Transverse colon (tissue), 4 donors: Measurements from ENCODE around the gene KLHL1. TPM values are rescaled to one million over a fixed set of nuclear protein-coding genes. Genes with fewer than 3 reads are reported as not detected.

Experiments used
- DNase-seq: peaks from one replicate; pipeline ENCODE4 v3.0.0-alpha.2; 2019
- H3K27ac ChIP-seq, 4 donors: fragments of 200-600 bp; sonication (generic); 2 replicates each; pipeline ENCODE4 v1.5.1; 2016 to 2018; ENCODE audit warnings: inconsistent platforms in 4 of 4
- H3K27me3 ChIP-seq: fragments of 200-600 bp; sonication (generic); 2 replicates; pipeline ENCODE4 v1.5.1; 2017; ENCODE audit warnings: inconsistent platforms
- H3K36me3 ChIP-seq, 4 donors: fragments of 200-600 bp; sonication (generic); 2 replicates each; pipeline ENCODE4 v1.5.1; 2017 to 2019; ENCODE audit warnings: inconsistent platforms in 4 of 4
- H3K4me1 ChIP-seq, 4 donors: fragments of 200-600 bp; sonication (generic); 2 replicates each; pipeline ENCODE4 v1.5.1; 2017 to 2020; ENCODE audit warnings: inconsistent platforms in 4 of 4
- H3K4me3 ChIP-seq, 4 donors: fragments of 200-600 bp; sonication (generic); 1 replicate in 1 of 4; 2 replicates in 3 of 4; pipeline versions ENCODE4 v1.5.1 to v1.6.1; 2017 to 2019; ENCODE audit warnings: inconsistent platforms in 4 of 4
- H3K9me3 ChIP-seq, 2 donors: fragments of 200-600 bp; sonication (generic); 2 replicates each; pipeline ENCODE4 v1.5.1; 2017 to 2019; ENCODE audit warnings: inconsistent platforms in 2 of 2
- EP300 ChIP-seq: sonication (generic); formaldehyde crosslinking; IDR thresholded peaks from one replicate; pipeline ENCODE4 v1.6.1; 2017; ENCODE audit warnings: antibody characterized with exemption, low read depth
- POLR2A ChIP-seq: fragments of 450-650 bp; IDR thresholded peaks from one replicate; pipeline ENCODE4 v1.6.1; 2016; ENCODE audit warnings: antibody characterized with exemption, mild to moderate bottlenecking, moderate library complexity
- POLR2AphosphoS5 ChIP-seq, 3 donors: sonication (generic); formaldehyde crosslinking; IDR thresholded peaks; one replicate each; pipeline ENCODE4 v1.6.1; 2016; ENCODE audit warnings: antibody characterized with exemption in 3 of 3
- WGBS, 2 donors: methylation state at CpG; one replicate each; pipeline ENCODE4 v1.1.5; 2018; ENCODE audit warnings: low coverage in 1 of 2; 5-methylcytosine and 5-hydroxymethylcytosine counted together
- in situ Hi-C, 4 donors: fragments of 200-750 bp; cut with MboI; loops; one replicate each; pipeline versions ENCODE4 v1.15.0 to v1.15.1; 2017; ENCODE audit warnings: low sequenced_read_pairs in 3 of 4, low pct_ligation_motif_present in 1 of 4, low pct_unique_long_range_greater_than_20kb in 1 of 4
- intact Hi-C: fragments of 100-400 bp; cut with DNase I; formaldehyde crosslinking; loops from one replicate; pipeline ENCODE4 v1.15.1; 2023; ENCODE audit warnings: low total_unique reads
- total RNA-seq, 4 donors: library from RNA; depleted of rRNA; stranded (reverse); fragments of >200 nt; gene quantifications; one replicate each; pipeline ENCODE4 v1.1.0, GENCODE V29; 2016
- TF ChIP-seq, protein P1 (sequence below), 5 experiments: fragments of 200-600 bp in 3 of 5; fragments of 450-650 bp in 2 of 5; sonication (generic) in 3 of 5; IDR thresholded peaks; 1 replicate in 2 of 5; 2 replicates in 3 of 5; pipeline ENCODE4 v1.5.1; 2016 to 2017; ENCODE audit warnings: antibody characterized with exemption in 5 of 5, inconsistent platforms in 3 of 5, mild to moderate bottlenecking in 2 of 5, moderate library complexity in 1 of 5

Gene KLHL1
- total RNA-seq, 4 donors from 2014 or later = 0.14 TPM; not detected in 3

DNA sequence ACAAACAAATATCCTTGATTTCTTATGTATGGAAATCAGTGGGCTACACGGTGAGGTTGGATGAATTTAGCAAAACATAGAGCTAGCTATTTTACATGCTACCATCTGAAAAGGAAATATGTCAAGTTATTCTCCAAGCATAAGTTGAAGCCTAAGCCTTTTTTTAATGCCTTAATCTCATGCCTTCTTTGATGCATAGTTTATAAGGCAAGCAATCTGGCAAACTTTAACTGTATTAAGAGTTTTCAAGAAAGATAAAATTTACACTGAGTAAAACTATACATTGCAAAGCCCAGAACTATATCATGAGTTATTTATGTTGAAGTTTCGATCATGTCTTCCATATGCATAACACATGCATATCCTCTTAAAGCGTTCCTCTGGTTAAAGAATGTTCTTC lies 85.6 kb downstream of the KLHL1 start:
- no peaks in the 10 kb centered on the region for H3K4me1 ChIP-seq
- in situ Hi-C loops (no loop called here), intact Hi-C loops (no loop called here)
- H3K9me3 ChIP-seq = no peaks in the 10 kb centered on the region
- DNase-seq = no peak
- TF ChIP-seq POLR2A (no peak), POLR2AphosphoS5 (IDR thresholded peaks at IDR 0.05) (no peak), EP300 (no peak)
- TF ChIP-seq, protein P1, sequence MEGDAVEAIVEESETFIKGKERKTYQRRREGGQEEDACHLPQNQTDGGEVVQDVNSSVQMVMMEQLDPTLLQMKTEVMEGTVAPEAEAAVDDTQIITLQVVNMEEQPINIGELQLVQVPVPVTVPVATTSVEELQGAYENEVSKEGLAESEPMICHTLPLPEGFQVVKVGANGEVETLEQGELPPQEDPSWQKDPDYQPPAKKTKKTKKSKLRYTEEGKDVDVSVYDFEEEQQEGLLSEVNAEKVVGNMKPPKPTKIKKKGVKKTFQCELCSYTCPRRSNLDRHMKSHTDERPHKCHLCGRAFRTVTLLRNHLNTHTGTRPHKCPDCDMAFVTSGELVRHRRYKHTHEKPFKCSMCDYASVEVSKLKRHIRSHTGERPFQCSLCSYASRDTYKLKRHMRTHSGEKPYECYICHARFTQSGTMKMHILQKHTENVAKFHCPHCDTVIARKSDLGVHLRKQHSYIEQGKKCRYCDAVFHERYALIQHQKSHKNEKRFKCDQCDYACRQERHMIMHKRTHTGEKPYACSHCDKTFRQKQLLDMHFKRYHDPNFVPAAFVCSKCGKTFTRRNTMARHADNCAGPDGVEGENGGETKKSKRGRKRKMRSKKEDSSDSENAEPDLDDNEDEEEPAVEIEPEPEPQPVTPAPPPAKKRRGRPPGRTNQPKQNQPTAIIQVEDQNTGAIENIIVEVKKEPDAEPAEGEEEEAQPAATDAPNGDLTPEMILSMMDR (IDR thresholded peaks at IDR 0.05) = no peak
- WGBS, 2 donors = 85 to 87% methylated on average over 3 of the region's 3 CpGs
- no peak overlapping the region for H3K27ac ChIP-seq
- H3K4me3 ChIP-seq = no peak overlapping the region
- no peaks in the 10 kb centered on the region for H3K27me3 ChIP-seq
- H3K36me3 ChIP-seq = no peaks in the 10 kb centered on the region

DNA sequence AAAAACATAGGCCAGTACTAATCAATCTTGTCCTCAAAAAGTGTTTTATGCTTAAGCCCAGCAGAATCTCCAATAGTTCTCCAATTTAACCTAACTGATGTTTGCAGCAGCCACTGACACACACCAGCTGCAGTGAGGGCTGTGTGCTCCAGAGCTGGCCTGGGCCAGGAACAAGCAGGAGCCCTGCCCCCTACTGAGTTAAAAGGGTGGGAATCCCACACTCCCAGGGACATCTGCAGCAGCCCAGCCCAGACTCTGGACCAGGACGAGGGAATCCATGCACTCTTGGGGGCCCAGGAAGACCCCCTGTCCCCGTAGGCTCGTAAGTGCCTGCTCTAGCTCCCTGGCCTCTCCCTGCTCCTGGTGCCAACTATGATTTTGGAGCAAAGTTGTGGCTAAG lies 92.1 kb downstream of the KLHL1 start:
- H3K4me1 ChIP-seq = no peaks in the 10 kb centered on the region
- in situ Hi-C loops (no loop called here), intact Hi-C loops (no loop called here)
- no peaks in the 10 kb centered on the region for H3K9me3 ChIP-seq
- H3K4me3 ChIP-seq = no peak overlapping the region
- no peak overlapping the region for H3K27ac ChIP-seq
- WGBS, 2 donors = 79% methylated on average over 3 of the region's 3 CpGs; no CpG with 5 or more reads in 1 of the 2 donors
- no peaks in the 10 kb centered on the region for H3K36me3 ChIP-seq
- H3K27me3 ChIP-seq = no peaks in the 10 kb centered on the region
- TF ChIP-seq, protein P1 (IDR thresholded peaks at IDR 0.05) = no peak
- TF ChIP-seq POLR2A (no peak), POLR2AphosphoS5 (IDR thresholded peaks at IDR 0.05) (no peak), EP300 (no peak)
- no peak for DNase-seq

DNA sequence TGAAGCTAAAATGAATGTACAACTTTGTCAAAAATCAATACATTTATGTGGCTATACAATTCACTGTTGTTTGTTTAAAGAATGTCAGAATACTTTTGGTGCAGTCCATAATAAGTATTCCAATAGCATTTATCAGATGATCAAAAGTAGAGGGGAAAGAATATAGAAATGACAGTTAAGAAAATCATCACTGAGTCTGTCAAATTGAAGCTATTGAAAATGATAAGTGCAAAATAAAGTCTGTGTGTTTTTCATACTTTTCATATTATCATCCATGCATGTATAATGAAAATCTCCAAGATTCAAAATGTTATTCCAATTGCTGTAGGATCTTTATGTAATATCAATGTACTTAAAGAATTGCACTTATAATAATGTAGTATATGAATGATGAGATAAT lies 93.9 kb downstream of the KLHL1 start:
- DNase-seq = no peak
- no peaks in the 10 kb centered on the region for H3K27me3 ChIP-seq
- no peaks in the 10 kb centered on the region for H3K4me1 ChIP-seq
- no peak overlapping the region for H3K4me3 ChIP-seq
- H3K36me3 ChIP-seq = no peaks in the 10 kb centered on the region
- intact Hi-C loops = no loop called here
- H3K9me3 ChIP-seq = no peaks in the 10 kb centered on the region
- TF ChIP-seq, protein P1 (IDR thresholded peaks at IDR 0.05) = no peak
- no peak for TF ChIP-seq POLR2A
- TF ChIP-seq EP300 = no peak
- no peak for TF ChIP-seq POLR2AphosphoS5 (IDR thresholded peaks at IDR 0.05)
- in situ Hi-C loops = no loop called here
- no peak overlapping the region for H3K27ac ChIP-seq

DNA sequence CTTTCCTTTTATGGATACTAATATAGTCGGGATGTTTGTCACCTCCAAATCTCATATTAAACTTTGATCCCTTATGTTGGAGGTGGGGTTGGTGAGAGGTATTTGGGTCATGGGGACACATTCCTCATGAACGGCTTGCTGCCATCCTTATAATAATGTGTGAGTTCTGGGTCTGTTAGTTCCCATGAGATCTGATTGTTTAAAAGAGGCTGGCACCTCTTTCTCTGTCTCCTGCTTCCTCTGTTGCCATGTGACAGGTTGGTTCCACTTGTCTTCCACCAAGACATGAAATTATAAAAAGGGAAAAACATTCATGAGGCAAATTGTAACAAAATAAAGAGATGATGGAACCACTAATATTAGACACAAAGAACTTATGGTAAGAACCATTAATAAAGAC lies 108.4 kb downstream of the KLHL1 start:
- 37 to 49% methylated on average over 2 of the region's 2 CpGs for WGBS, 2 donors
- H3K27ac ChIP-seq = no peak overlapping the region
- no peaks in the 10 kb centered on the region for H3K36me3 ChIP-seq
- no peak for DNase-seq
- no peak overlapping the region for H3K4me3 ChIP-seq
- H3K9me3 ChIP-seq = no peaks in the 10 kb centered on the region
- H3K27me3 ChIP-seq = no peaks in the 10 kb centered on the region
- no peak for TF ChIP-seq POLR2AphosphoS5 (IDR thresholded peaks at IDR 0.05)
- no peak for TF ChIP-seq POLR2A
- no peak for TF ChIP-seq EP300
- TF ChIP-seq, protein P1 (IDR thresholded peaks at IDR 0.05) = no peak
- in situ Hi-C loops (no loop called here), intact Hi-C loops (no loop called here)
- no peaks in the 10 kb centered on the region for H3K4me1 ChIP-seq
